GM23338 (cell line): ENCODE measurements around the gene RFK. TPM values are rescaled to one million over a fixed set of nuclear protein-coding genes. Genes with fewer than 3 reads are reported as not detected.

Experiments used
- ATAC-seq: fragments of 200-7000 bp; cut with Tn5 transposase; 3 replicates; pipeline ENCODE4 v1.9.1; 2020
- DNase-seq: peaks from one replicate; pipeline ENCODE4 v3.0.0-alpha.2; 2015; ENCODE audit warnings: low spot score
- H2AFZ ChIP-seq: fragments of 200-600 bp; sonication (generic); 2 replicates; pipeline ENCODE4 v1.8.0; 2016; ENCODE audit warnings: antibody characterized with exemption, mild to moderate bottlenecking, moderate library complexity
- H3F3A ChIP-seq: fragments of 200-600 bp; sonication (generic); replicated peaks from 2 replicates; pipeline ENCODE4 v1.8.0; 2017; ENCODE audit warnings: antibody characterized with exemption, mixed run types, low read depth
- H3K27ac ChIP-seq: fragments of 200-600 bp; sonication (generic); 2 replicates; pipeline ENCODE4 v1.6.1; 2016; ENCODE audit warnings: low read depth
- H3K27me3 ChIP-seq: fragments of 200-600 bp; sonication (generic); 2 replicates; pipeline ENCODE4 v1.8.0; 2016; ENCODE audit warnings: mild to moderate bottlenecking, mixed run types, moderate library complexity; ENCODE audit not compliant: insufficient read depth
- H3K36me3 ChIP-seq: fragments of 200-600 bp; sonication (generic); 2 replicates; pipeline ENCODE4 v1.8.0; 2016; ENCODE audit warnings: mild to moderate bottlenecking; ENCODE audit not compliant: insufficient read depth
- H3K4me1 ChIP-seq: fragments of 200-600 bp; sonication (generic); 2 replicates; pipeline ENCODE4 v1.8.0; 2016; ENCODE audit warnings: mild to moderate bottlenecking, moderate library complexity; ENCODE audit not compliant: insufficient read depth
- H3K4me2 ChIP-seq: fragments of 200-600 bp; sonication (generic); 2 replicates; pipeline ENCODE4 v1.7.1; 2017; ENCODE audit warnings: mixed run types
- H3K4me3 ChIP-seq: fragments of 200-600 bp; sonication (generic); 2 replicates; pipeline ENCODE4 v1.6.1; 2016; ENCODE audit warnings: mixed run types
- H3K79me2 ChIP-seq: fragments of 200-600 bp; sonication (generic); replicated peaks from 2 replicates; pipeline ENCODE4 v1.8.0; 2017; ENCODE audit warnings: mild to moderate bottlenecking; ENCODE audit not compliant: insufficient read depth
- H3K9me2 ChIP-seq: fragments of 200-600 bp; sonication (generic); 2 replicates; pipeline ENCODE4 v1.8.0; 2017; ENCODE audit not compliant: insufficient read depth
- H4K20me1 ChIP-seq: fragments of 200-600 bp; sonication (generic); replicated peaks from 2 replicates; pipeline ENCODE4 v1.8.0; 2017; ENCODE audit warnings: mild to moderate bottlenecking; ENCODE audit not compliant: insufficient read depth
- H3K27ac Mint-ChIP-seq: 2 replicates; pipeline ENCODE4 v1.8.0; 2020; ENCODE audit warnings: inconsistent platforms, mild to moderate bottlenecking, moderate library complexity, mixed read lengths
- H3K27me3 Mint-ChIP-seq: 3 replicates; pipeline ENCODE4 v1.8.0; 2022; ENCODE audit warnings: low read depth, mild to moderate bottlenecking, moderate library complexity, mixed read lengths, inconsistent platforms; ENCODE audit not compliant: insufficient read depth, poor library complexity
- H3K36me3 Mint-ChIP-seq: 3 replicates; pipeline ENCODE4 v1.8.0; 2021; ENCODE audit warnings: low read depth, mild to moderate bottlenecking, inconsistent platforms, moderate library complexity, mixed read lengths
- H3K4me1 Mint-ChIP-seq: 3 replicates; pipeline ENCODE4 v1.8.0; 2020; ENCODE audit warnings: mild to moderate bottlenecking, inconsistent platforms, mixed read lengths
- H3K4me3 Mint-ChIP-seq: 3 replicates; pipeline ENCODE4 v1.8.0; 2021; ENCODE audit warnings: moderate library complexity, mild to moderate bottlenecking, inconsistent platforms, mixed read lengths
- H3K9me3 Mint-ChIP-seq: 3 replicates; pipeline ENCODE4 v1.8.0; 2020; ENCODE audit warnings: moderate library complexity, mild to moderate bottlenecking, inconsistent platforms, mixed read lengths
- CREB1 ChIP-seq: fragments of 250-450 bp; sonication (Bioruptor Pico); IDR thresholded peaks from 2 replicates; pipeline ENCODE4 v1.5.0; 2020; ENCODE audit warnings: low read depth, mild to moderate bottlenecking, moderate library complexity
- EZH2 ChIP-seq: fragments of 200-600 bp; sonication (generic); IDR thresholded peaks from one replicate; pipeline ENCODE4 v1.8.0; 2017; ENCODE audit warnings: antibody characterized with exemption, mild to moderate bottlenecking, low read depth; ENCODE audit not compliant: unreplicated experiment
- EZH2phosphoT487 ChIP-seq: fragments of 200-600 bp; sonication (generic); IDR thresholded peaks from one replicate; pipeline ENCODE4 v1.8.1; 2018; ENCODE audit warnings: antibody characterized with exemption; ENCODE audit not compliant: unreplicated experiment
- JUNB ChIP-seq: IDR thresholded peaks from one replicate; pipeline ENCODE4 v1.6.1; 2016; ENCODE audit warnings: antibody characterized with exemption; ENCODE audit not compliant: unreplicated experiment
- NANOG ChIP-seq: IDR thresholded peaks from 2 replicates; pipeline ENCODE4 v1.6.1; 2016; ENCODE audit warnings: antibody characterized with exemption, borderline replicate concordance
- POLR2AphosphoS5 ChIP-seq: IDR thresholded peaks from 2 replicates; pipeline ENCODE4 v1.6.1; 2016; ENCODE audit warnings: antibody characterized with exemption, low read depth
- STAT1 ChIP-seq: IDR thresholded peaks from one replicate; pipeline ENCODE4 v1.6.1; 2016; ENCODE audit warnings: antibody characterized with exemption; ENCODE audit not compliant: unreplicated experiment
- ZNF114 ChIP-seq: fragments of 250-450 bp; sonication (Bioruptor Pico); IDR thresholded peaks from 2 replicates; pipeline ENCODE4 v1.5.0; 2020; ENCODE audit warnings: mild to moderate bottlenecking, moderate library complexity
- ZNF331 ChIP-seq: fragments of 250-450 bp; sonication (Bioruptor Pico); IDR thresholded peaks from 2 replicates; pipeline ENCODE4 v1.5.0; 2020; ENCODE audit warnings: low read depth, mild to moderate bottlenecking, moderate library complexity
- polyA plus RNA-seq: library from polyadenylated mRNA; unstranded; fragments of >200 nt; fragmentation: Nextera tagmentation; extraction: Ambion mirVana; gene quantifications from 2 replicates; pipeline ENCODE4 v1.2.1, GENCODE V29; 2016
- total RNA-seq: library from RNA; depleted of rRNA; stranded (reverse); fragments of >200 nt; shearing (Covaris generic); gene quantifications from 2 replicates; pipeline ENCODE4 v1.2.3, GENCODE V29; 2014
- TF ChIP-seq, protein P1 (sequence below): IDR thresholded peaks from 2 replicates; pipeline ENCODE4 v1.6.1; 2016; ENCODE audit warnings: antibody characterized with exemption
- TF ChIP-seq, protein P2 (sequence below): fragments of 250-450 bp; sonication (Bioruptor Pico); IDR thresholded peaks from 2 replicates; pipeline ENCODE4 v1.5.0; 2020; ENCODE audit warnings: mild to moderate bottlenecking, moderate library complexity
- TF ChIP-seq, protein P3 (sequence below): IDR thresholded peaks from one replicate; pipeline ENCODE4 v1.6.1; 2018; ENCODE audit warnings: antibody characterized with exemption; ENCODE audit not compliant: unreplicated experiment
- TF ChIP-seq, protein P4 (sequence below), 2 experiments: fragments of 200-600 bp in 1 of 2; sonication (generic) in 1 of 2; conservative IDR thresholded peaks; 2 replicates each; pipeline versions ENCODE4 v1.5.1 to v1.6.1; 2016 to 2017; ENCODE audit warnings: antibody characterized with exemption in 2 of 2, low read depth in 2 of 2, mild to moderate bottlenecking in 2 of 2, moderate library complexity in 1 of 2

The RFK gene
- total and polyA plus RNA-seq, 2 experiments from 2014 or later: 15.2 to 15.4 TPM

DNA sequence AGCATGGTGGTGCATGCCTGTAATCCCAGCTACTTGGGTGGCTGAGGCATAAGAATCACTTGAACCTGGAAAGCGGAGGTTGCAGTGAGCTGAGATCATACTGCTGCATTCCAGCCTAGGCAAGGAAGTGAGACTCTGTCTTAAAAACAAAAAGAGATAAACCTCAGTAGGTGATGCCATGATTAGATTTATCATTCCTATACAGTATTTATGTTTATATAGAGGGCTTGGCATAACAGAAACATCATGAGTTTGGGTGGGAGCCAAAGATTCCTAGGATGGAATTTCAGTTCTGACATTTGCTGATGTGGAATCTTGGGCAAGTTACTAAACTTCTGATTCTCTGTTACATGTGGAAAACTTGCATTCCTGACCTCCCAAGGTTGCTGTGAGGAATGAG is 22.3 kb downstream of the RFK start:
- no peaks in the 10 kb centered on the region for H3K27me3 ChIP-seq
- no peaks in the 10 kb centered on the region for H3K79me2 ChIP-seq
- Mint-ChIP-seq H3K27ac (no peak overlapping the region), H3K4me1 (peaks cover 10% of the 10 kb centered on the region; the same call in 2 of the 3 replicates), H3K36me3 (0 out of 3 replicates have a peak, but pooled peaks cover 3% of the 10 kb centered on the region), H3K9me3 (no peaks in the 10 kb centered on the region), H3K27me3 (peaks cover 1% of the 10 kb centered on the region), H3K4me3 (no peak overlapping the region)
- H3K4me1 ChIP-seq: no peaks in the 10 kb centered on the region; the same call in 1 of the 2 replicates
- TF ChIP-seq, protein P1, sequence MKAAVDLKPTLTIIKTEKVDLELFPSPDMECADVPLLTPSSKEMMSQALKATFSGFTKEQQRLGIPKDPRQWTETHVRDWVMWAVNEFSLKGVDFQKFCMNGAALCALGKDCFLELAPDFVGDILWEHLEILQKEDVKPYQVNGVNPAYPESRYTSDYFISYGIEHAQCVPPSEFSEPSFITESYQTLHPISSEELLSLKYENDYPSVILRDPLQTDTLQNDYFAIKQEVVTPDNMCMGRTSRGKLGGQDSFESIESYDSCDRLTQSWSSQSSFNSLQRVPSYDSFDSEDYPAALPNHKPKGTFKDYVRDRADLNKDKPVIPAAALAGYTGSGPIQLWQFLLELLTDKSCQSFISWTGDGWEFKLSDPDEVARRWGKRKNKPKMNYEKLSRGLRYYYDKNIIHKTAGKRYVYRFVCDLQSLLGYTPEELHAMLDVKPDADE: no peak
- TF ChIP-seq, protein P2, sequence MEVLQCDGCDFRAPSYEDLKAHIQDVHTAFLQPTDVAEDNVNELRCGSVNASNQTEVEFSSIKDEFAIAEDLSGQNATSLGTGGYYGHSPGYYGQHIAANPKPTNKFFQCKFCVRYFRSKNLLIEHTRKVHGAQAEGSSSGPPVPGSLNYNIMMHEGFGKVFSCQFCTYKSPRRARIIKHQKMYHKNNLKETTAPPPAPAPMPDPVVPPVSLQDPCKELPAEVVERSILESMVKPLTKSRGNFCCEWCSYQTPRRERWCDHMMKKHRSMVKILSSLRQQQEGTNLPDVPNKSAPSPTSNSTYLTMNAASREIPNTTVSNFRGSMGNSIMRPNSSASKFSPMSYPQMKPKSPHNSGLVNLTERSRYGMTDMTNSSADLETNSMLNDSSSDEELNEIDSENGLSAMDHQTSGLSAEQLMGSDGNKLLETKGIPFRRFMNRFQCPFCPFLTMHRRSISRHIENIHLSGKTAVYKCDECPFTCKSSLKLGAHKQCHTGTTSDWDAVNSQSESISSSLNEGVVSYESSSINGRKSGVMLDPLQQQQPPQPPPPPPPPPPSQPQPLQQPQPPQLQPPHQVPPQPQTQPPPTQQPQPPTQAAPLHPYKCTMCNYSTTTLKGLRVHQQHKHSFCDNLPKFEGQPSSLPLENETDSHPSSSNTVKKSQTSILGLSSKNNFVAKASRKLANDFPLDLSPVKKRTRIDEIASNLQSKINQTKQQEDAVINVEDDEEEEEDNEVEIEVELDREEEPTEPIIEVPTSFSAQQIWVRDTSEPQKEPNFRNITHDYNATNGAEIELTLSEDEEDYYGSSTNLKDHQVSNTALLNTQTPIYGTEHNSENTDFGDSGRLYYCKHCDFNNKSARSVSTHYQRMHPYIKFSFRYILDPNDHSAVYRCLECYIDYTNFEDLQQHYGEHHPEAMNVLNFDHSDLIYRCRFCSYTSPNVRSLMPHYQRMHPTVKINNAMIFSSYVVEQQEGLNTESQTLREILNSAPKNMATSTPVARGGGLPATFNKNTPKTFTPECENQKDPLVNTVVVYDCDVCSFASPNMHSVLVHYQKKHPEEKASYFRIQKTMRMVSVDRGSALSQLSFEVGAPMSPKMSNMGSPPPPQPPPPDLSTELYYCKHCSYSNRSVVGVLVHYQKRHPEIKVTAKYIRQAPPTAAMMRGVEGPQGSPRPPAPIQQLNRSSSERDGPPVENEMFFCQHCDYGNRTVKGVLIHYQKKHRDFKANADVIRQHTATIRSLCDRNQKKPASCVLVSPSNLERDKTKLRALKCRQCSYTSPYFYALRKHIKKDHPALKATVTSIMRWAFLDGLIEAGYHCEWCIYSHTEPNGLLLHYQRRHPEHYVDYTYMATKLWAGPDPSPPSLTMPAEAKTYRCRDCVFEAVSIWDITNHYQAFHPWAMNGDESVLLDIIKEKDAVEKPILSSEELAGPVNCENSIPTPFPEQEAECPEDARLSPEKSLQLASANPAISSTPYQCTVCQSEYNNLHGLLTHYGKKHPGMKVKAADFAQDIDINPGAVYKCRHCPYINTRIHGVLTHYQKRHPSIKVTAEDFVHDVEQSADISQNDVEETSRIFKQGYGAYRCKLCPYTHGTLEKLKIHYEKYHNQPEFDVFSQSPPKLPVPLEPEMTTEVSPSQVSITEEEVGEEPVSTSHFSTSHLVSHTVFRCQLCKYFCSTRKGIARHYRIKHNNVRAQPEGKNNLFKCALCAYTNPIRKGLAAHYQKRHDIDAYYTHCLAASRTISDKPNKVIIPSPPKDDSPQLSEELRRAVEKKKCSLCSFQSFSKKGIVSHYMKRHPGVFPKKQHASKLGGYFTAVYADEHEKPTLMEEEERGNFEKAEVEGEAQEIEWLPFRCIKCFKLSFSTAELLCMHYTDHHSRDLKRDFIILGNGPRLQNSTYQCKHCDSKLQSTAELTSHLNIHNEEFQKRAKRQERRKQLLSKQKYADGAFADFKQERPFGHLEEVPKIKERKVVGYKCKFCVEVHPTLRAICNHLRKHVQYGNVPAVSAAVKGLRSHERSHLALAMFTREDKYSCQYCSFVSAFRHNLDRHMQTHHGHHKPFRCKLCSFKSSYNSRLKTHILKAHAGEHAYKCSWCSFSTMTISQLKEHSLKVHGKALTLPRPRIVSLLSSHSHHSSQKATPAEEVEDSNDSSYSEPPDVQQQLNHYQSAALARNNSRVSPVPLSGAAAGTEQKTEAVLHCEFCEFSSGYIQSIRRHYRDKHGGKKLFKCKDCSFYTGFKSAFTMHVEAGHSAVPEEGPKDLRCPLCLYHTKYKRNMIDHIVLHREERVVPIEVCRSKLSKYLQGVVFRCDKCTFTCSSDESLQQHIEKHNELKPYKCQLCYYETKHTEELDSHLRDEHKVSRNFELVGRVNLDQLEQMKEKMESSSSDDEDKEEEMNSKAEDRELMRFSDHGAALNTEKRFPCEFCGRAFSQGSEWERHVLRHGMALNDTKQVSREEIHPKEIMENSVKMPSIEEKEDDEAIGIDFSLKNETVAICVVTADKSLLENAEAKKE: no peak
- TF ChIP-seq EZH2phosphoT487 (no peak), CREB1 (CRISPR knock-in tag) (no peak), EZH2 (no peak), STAT1 (no peak), ZNF114 (CRISPR knock-in tag) (no peak), NANOG (no peak), POLR2AphosphoS5 (no peak), JUNB (no peak), ZNF331 (no peak)
- TF ChIP-seq, protein P3, sequence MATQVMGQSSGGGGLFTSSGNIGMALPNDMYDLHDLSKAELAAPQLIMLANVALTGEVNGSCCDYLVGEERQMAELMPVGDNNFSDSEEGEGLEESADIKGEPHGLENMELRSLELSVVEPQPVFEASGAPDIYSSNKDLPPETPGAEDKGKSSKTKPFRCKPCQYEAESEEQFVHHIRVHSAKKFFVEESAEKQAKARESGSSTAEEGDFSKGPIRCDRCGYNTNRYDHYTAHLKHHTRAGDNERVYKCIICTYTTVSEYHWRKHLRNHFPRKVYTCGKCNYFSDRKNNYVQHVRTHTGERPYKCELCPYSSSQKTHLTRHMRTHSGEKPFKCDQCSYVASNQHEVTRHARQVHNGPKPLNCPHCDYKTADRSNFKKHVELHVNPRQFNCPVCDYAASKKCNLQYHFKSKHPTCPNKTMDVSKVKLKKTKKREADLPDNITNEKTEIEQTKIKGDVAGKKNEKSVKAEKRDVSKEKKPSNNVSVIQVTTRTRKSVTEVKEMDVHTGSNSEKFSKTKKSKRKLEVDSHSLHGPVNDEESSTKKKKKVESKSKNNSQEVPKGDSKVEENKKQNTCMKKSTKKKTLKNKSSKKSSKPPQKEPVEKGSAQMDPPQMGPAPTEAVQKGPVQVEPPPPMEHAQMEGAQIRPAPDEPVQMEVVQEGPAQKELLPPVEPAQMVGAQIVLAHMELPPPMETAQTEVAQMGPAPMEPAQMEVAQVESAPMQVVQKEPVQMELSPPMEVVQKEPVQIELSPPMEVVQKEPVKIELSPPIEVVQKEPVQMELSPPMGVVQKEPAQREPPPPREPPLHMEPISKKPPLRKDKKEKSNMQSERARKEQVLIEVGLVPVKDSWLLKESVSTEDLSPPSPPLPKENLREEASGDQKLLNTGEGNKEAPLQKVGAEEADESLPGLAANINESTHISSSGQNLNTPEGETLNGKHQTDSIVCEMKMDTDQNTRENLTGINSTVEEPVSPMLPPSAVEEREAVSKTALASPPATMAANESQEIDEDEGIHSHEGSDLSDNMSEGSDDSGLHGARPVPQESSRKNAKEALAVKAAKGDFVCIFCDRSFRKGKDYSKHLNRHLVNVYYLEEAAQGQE: no peak
- TF ChIP-seq, protein P4, sequence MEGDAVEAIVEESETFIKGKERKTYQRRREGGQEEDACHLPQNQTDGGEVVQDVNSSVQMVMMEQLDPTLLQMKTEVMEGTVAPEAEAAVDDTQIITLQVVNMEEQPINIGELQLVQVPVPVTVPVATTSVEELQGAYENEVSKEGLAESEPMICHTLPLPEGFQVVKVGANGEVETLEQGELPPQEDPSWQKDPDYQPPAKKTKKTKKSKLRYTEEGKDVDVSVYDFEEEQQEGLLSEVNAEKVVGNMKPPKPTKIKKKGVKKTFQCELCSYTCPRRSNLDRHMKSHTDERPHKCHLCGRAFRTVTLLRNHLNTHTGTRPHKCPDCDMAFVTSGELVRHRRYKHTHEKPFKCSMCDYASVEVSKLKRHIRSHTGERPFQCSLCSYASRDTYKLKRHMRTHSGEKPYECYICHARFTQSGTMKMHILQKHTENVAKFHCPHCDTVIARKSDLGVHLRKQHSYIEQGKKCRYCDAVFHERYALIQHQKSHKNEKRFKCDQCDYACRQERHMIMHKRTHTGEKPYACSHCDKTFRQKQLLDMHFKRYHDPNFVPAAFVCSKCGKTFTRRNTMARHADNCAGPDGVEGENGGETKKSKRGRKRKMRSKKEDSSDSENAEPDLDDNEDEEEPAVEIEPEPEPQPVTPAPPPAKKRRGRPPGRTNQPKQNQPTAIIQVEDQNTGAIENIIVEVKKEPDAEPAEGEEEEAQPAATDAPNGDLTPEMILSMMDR (conservative IDR thresholded peaks at IDR 0.05; ENCODE audit: low read depth in 2 of 2): no peak
- no peaks in the 10 kb centered on the region for H4K20me1 ChIP-seq
- ATAC-seq: no peak
- no peaks in the 10 kb centered on the region for H3K36me3 ChIP-seq
- H3K9me2 ChIP-seq: no peaks in the 10 kb centered on the region
- no peak overlapping the region for H3K4me3 ChIP-seq
- H2AFZ ChIP-seq: no peak overlapping the region
- H3K4me2 ChIP-seq: no peak overlapping the region
- H3F3A ChIP-seq: no peaks in the 10 kb centered on the region
- no peak overlapping the region for H3K27ac ChIP-seq
- DNase-seq: no peak
